NCI-H1092 (cell line): ENCODE results near the gene PSMD13.
A peak's percentile ranks its signal among the peaks of the same experiment; 100 is the strongest.
"Not testable (repeated sequence)": the region's sequence is repeated elsewhere in the genome, so short reads cannot be mapped to it uniquely, and the experiment has no call there.

Source experiments
- DNase-seq: peaks from one replicate; lab custom pipeline; 2025; lab: John Stamatoyannopoulos, UW

The PSMD13 gene

GRCh38 chr11:236774-237767, at the start of gene PSMD13:
TSS of gene PSMD13 (plus strand) at chr11:236976. CDS start at chr11:237050, 74 bp downstream.
- peak; percentile 66 for DNase-seq

- not testable (repeated sequence) for DNase-seq
These were observed 47.5 kb upstream of the PSMD13 start for GRCh38 chr11:189200-189783.

GRCh38 chr11:189843-190311, 46.9 kb upstream of the PSMD13 start:
- DNase-seq: not testable (repeated sequence)

GRCh38 chr11:190546-190945, 46.2 kb upstream of the PSMD13 start:
- not testable (repeated sequence) for DNase-seq

- DNase-seq: not testable (repeated sequence)
These were observed 45.0 kb upstream of the PSMD13 start for GRCh38 chr11:191490-192478.

- DNase-seq: not testable (repeated sequence)
These were observed 44.1 kb upstream of the PSMD13 start, which contains the start of gene SCGB1C1 for GRCh38 chr11:192674-193128. TSS of gene SCGB1C1 (plus strand) at chr11:193078. CDS start at chr11:193100, 22 bp downstream.

- DNase-seq: not testable (repeated sequence)
These were observed 43.3 kb upstream of the PSMD13 start for GRCh38 chr11:193481-193880.

- DNase-seq: no peak
These were observed 39.7 kb upstream of the PSMD13 start for GRCh38 chr11:196786-197731.

GRCh38 chr11:197741-198235, 39.0 kb upstream of the PSMD13 start:
- no peak for DNase-seq

- DNase-seq: no peak
These were observed 38.5 kb upstream of the PSMD13 start for GRCh38 chr11:198236-198806.

- DNase-seq: no peak
These were observed 37.7 kb upstream of the PSMD13 start for GRCh38 chr11:199004-199581.

- DNase-seq: no peak
These were observed 37.0 kb upstream of the PSMD13 start for GRCh38 chr11:199782-200181.

GRCh38 chr11:200224-201003, 36.4 kb upstream of the PSMD13 start:
- DNase-seq: no peak

GRCh38 chr11:201966-202365, 34.8 kb upstream of the PSMD13 start:
- DNase-seq: no peak

GRCh38 chr11:202490-202889, 34.3 kb upstream of the PSMD13 start:
- DNase-seq: no peak

GRCh38 chr11:203056-203944, 33.5 kb upstream of the PSMD13 start:
- no peak for DNase-seq

GRCh38 chr11:203945-204586, 32.7 kb upstream of the PSMD13 start:
- no peak for DNase-seq
